Measurements from ENCODE around the gene AVPR1B.
"Not testable (repeated sequence)": the region's sequence is repeated elsewhere in the genome, so short reads cannot be mapped to it uniquely, and the experiment has no call there.

The AVPR1B gene

DNA sequence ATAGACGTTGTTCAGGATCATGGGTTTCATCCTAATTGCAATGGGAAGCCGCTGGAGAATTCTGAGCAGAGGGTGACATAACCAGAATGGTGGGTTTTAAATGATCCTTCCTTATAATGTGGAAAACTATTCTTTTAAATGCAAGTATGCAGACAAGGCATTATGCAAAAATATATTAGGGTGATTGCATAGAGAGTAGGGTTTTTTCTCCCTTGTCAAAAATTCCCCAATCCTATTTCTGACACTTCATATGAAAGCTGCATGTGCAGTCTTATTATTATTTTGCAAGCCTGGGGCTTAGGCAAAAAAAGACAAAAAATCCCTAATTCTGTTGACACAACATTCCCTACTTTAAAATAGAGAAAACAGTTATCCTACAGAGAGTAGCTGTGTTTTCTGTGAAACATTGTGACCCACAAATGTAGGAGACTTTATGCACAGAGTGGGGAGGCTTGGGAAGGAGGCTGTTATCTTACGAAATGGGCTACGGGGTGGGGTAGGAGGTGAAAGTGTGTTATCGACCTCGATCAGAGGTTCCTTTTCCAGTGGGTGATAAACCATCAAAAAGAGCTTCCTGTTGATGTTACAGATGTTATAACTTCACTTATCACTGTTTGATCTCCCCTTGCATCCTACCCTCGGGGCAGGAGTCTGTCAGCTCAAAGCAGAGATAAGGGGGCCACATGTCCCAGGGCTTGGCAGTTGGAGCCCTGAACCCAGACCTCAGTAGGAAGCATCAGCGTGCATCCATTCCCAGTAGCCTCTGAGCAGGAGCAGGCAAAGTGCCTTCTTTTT lies 37.0 kb downstream of the AVPR1B start:
- DNase-seq, result no peak

DNA sequence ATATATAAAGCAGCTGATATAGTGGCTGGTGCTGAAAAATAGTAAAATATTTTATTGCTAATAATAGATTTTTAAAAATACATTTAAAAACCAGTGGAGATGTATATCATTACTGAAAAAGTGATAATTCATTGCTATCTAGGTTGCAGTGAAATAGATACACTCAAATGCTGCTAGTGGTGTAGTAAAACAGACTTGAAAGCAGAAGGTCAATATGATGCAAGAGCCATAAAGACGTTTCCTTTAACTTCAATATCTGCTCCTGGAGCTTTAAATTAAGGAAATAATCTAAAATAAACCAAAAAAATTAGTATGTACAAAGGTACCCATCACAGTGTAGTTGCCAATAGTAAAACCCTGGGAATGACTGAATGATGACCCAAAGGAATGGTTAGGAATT lies 38.1 kb downstream of the AVPR1B start:
- no peak for DNase-seq

GRCh38 chr1:206075786-206076755 lies 41.1 kb downstream of the AVPR1B start:
- no peak for DNase-seq

DNA sequence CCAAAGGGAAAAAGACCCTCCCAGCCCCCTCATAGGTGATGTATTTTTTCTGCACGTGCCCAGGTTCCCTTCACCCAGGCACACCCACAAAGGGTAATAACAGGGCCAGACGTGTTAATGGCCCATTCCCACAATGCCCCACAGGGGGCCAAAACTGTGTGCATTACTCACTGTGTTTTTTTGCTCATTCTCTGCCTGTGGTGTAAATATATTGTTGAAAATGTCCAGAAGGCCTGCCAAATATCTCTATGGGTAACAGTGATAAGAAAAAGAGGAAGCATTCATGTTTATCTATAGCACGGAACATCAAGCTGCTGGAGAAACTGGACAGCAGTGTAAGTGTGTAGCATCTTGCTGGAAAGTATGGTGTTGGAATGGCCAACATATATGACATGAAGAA lies 42.3 kb downstream of the AVPR1B start:
- no peak for DNase-seq

- no peak for DNase-seq
Observed at GRCh38 chr1:206070627-206071304, 46.4 kb downstream of the AVPR1B start.

- DNase-seq, result no peak
Observed at GRCh38 chr1:206068314-206068713, 48.9 kb downstream of the AVPR1B start.

- no peak for DNase-seq
Observed at GRCh38 chr1:206067486-206068227, 49.5 kb downstream of the AVPR1B start.

DNA sequence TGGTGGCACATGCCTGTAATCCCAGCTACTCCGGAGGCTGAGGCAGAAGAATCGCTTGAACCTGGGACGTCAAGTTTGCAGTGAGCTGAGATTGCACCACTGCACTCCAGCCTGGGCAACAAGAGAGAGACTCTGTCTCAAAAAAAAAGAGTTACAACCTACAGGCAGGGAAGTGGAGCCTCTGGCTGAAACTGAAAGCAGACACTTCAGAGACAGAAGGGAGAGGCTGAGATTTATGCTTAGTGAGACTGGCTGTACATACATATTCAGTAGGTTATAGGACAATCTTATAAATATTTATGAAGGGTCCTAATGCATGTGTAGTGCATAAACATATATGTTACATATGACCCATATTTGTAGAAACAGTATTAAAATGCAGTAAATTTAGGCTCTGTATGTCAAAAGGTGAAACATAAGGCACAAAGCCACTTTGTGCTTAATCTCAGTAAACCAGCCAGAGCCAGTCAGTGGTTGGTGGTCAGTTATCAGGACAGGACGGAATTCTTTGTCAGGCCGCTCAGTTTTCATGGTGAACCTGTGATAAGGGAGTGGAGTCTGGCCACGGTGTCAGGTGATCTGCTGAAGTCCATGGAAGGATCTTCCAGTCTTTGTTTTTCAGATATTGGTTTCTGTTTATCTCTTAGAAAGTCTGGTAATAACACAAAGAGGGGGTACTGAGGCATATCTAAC lies 50.6 kb downstream of the AVPR1B start:
- DNase-seq, result no peak

- DNase-seq, result no peak
Observed at GRCh38 chr1:206065547-206066145, 51.5 kb downstream of the AVPR1B start.

GRCh38 chr1:206064501-206064900 lies 52.7 kb downstream of the AVPR1B start:
- DNase-seq, result not testable (repeated sequence)

- not testable (repeated sequence) for DNase-seq
Observed at GRCh38 chr1:206064001-206064400, 53.2 kb downstream of the AVPR1B start.

GRCh38 chr1:206062464-206062863 lies 54.7 kb downstream of the AVPR1B start:
- no peak for DNase-seq

DNA sequence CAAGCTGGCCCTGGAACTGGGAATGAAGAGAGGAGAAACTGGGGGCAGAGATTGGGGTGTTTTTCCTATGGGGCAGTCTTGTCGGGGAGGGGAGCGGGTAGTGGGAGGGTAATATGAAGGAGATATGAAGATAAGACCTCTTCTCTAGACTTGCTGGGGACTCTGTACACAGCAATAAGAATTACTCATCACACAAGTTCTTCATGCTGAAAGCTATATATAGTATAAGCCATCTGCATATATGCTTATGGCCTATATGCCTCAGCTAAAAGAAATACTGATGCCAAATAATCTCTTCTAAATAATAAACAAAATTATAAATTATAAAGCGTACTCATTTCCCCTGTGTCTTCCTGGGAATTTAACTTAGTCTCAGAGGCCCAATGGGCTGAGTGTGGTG lies 56.3 kb downstream of the AVPR1B start:
- no peak for DNase-seq

Measured in activated gamma-delta T cell treated with Interleukin-2 at 50 U/mL for 16 hours (primary cell).